EL (cell line): ENCODE data around the gene WEE2.
A peak's percentile ranks its signal among the peaks of the same experiment; 100 is the strongest.

Experiments used
- DNase-seq: peaks from one replicate; pipeline ENCODE4 v3.0.0-alpha.2; 2016

Gene WEE2

GRCh38 chr7:141691961-141692360 is 16.2 kb upstream of the WEE2 start:
- DNase-seq, result no peak

GRCh38 chr7:141693082-141693481 is 15.1 kb upstream of the WEE2 start:
- DNase-seq, result no peak

- no peak for DNase-seq
Measured at GRCh38 chr7:141695803-141696289, 12.3 kb upstream of the WEE2 start.

- DNase-seq, result no peak
Measured at GRCh38 chr7:141696348-141696747, 11.8 kb upstream of the WEE2 start.

GRCh38 chr7:141697211-141697871 is 10.8 kb upstream of the WEE2 start:
- DNase-seq, result peak; percentile 56

GRCh38 chr7:141698247-141699015 is 9.7 kb upstream of the WEE2 start:
- no peak for DNase-seq

GRCh38 chr7:141699860-141700259 is 8.3 kb upstream of the WEE2 start:
- no peak for DNase-seq

GRCh38 chr7:141700296-141700847 is 7.8 kb upstream of the WEE2 start:
- no peak for DNase-seq

- no peak for DNase-seq
Measured at GRCh38 chr7:141700848-141701371, 7.2 kb upstream of the WEE2 start.

- peak; percentile 35 for DNase-seq
Measured at GRCh38 chr7:141701489-141702046, 6.6 kb upstream of the WEE2 start.

GRCh38 chr7:141702047-141702567 is 6.0 kb upstream of the WEE2 start, which contains the start of gene DENND11:
Gene DENND11 (minus strand): TSS chr7:141702166. CDS start chr7:141702153, 13 bp downstream.
- DNase-seq, result peak; percentile 47

GRCh38 chr7:141702892-141703291 is 5.3 kb upstream of the WEE2 start:
- no peak for DNase-seq

GRCh38 chr7:141704112-141704511 is 4.0 kb upstream of the WEE2 start:
- DNase-seq, result no peak

- no peak for DNase-seq
Measured at GRCh38 chr7:141704741-141705140, 3.4 kb upstream of the WEE2 start.

GRCh38 chr7:141706239-141707064 is 1.7 kb upstream of the WEE2 start:
- no peak for DNase-seq

- no peak for DNase-seq
Measured at GRCh38 chr7:141709318-141709717, 1.2 kb downstream of the WEE2 start.

GRCh38 chr7:141709749-141710148 is 1.6 kb downstream of the WEE2 start:
- DNase-seq, result peak; percentile 37

- DNase-seq, result no peak
Measured at GRCh38 chr7:141710301-141710700, 2.1 kb downstream of the WEE2 start.

GRCh38 chr7:141712603-141713255 is 4.6 kb downstream of the WEE2 start:
- no peak for DNase-seq

GRCh38 chr7:141713890-141714289 is 5.7 kb downstream of the WEE2 start:
- DNase-seq, result no peak

- DNase-seq, result no peak
Measured at GRCh38 chr7:141714571-141714970, 6.4 kb downstream of the WEE2 start.

- DNase-seq, result no peak
Measured at GRCh38 chr7:141715018-141715417, 6.9 kb downstream of the WEE2 start.
